Panc1 (cell line): Measurements from ENCODE around the gene DLGAP1.

Experiments
- CTCF ChIP-seq: fragments of 450-650 bp; IDR thresholded peaks from 2 replicates; pipeline ENCODE4 v1.5.1; 2017; ENCODE audit warnings: mild to moderate bottlenecking
- POLR2AphosphoS5 ChIP-seq: IDR thresholded peaks from 2 replicates; pipeline ENCODE4 v1.6.1; 2012; ENCODE audit warnings: mild to moderate bottlenecking, low read depth, low read length, moderate library complexity
- REST ChIP-seq, 2 experiments: IDR thresholded peaks; 2 replicates each; pipeline ENCODE4 v1.6.1; 2011 to 2012; ENCODE audit warnings: low read depth in 2 of 2, control low read depth in 1 of 2, low read length in 1 of 2, mild to moderate bottlenecking in 1 of 2, moderate library complexity in 1 of 2; ENCODE audit not compliant: insufficient read depth in 1 of 2
- TCF7L2 ChIP-seq: IDR thresholded peaks from 2 replicates; pipeline ENCODE4 v1.6.1; 2011; ENCODE audit warnings: mild to moderate bottlenecking, low read depth, low read length, inconsistent platforms

GRCh38 chr18:4077204-4077603, 377.9 kb downstream of the DLGAP1 start:
- TF ChIP-seq CTCF (no peak), POLR2AphosphoS5 (no peak), REST (IDR thresholded peaks at IDR 0.05; ENCODE audit: insufficient read depth in 1 of 2, low read depth in 2 of 2, low read length in 1 of 2) (no peak), TCF7L2 (no peak)
